ENCODE measurements around the gene MTO1. TPM values are rescaled to one million over a fixed set of nuclear protein-coding genes. Genes with fewer than 3 reads are reported as not detected.

MTO1 gene
- polyA plus RNA-seq, 1 of the 3 experiments (the other 2 are of a cell fraction) = 11.4 TPM

GRCh38 chr6:73511796-73512195 lies 50.3 kb downstream of the MTO1 start:
- Histone ChIP-seq H3K27me3 (ENCODE audit: insufficient read depth) (no peaks in the 10 kb centered on the region), H2AFZ (ENCODE audit: low read depth) (no peak overlapping the region), H3K4me1 (ENCODE audit: control insufficient read depth in 1 of 2, insufficient read depth in 2 of 2, low read depth in 1 of 2, low read length in 1 of 2) (peaks cover 6 to 9% of the 10 kb centered on the region in 2 experiments; a peak in 3 of 4 replicates), H3K79me2 (ENCODE audit: insufficient read depth) (peaks cover 7% of the 10 kb centered on the region; the same call in 1 of the 2 replicates), H3K36me3 (replicated peaks in 1 of 2; ENCODE audit: control insufficient read depth in 1 of 2, insufficient read depth in 2 of 2, low read length in 1 of 2) (peaks cover 20 to 24% of the 10 kb centered on the region in 2 experiments), H3K27ac (ENCODE audit: low read depth in 2 of 2, low read length in 1 of 2) (no peak overlapping the region), H4K20me1 (ENCODE audit: insufficient read depth) (peaks cover 38% of the 10 kb centered on the region), H3K9ac (no peak overlapping the region), H3K9me2 (no peaks in the 10 kb centered on the region), H3K9me3 (no peaks in the 10 kb centered on the region), H3F3A (replicated peaks; ENCODE audit: insufficient read depth) (peaks cover 78% of the 10 kb centered on the region), H3K4me2 (no peak overlapping the region), H3K4me3 (ENCODE audit: low read depth in 2 of 2, low read length in 1 of 2) (no peak overlapping the region)
- WGBS (ENCODE audit: low lambda C conversion rate) = 93% methylated on average over 7 of the region's 7 CpGs
- ChIA-PET POLR2A (interaction anchor here (0.6 kb wide), 1 partner anchor 9 kb away, joined by 3 read pairs; no protein-coding TSS in a partner anchor), CTCF (no interaction called here)
- TF ChIP-seq TCF12 (IDR thresholded peaks at IDR 0.05) (no peak), JUND (IDR thresholded peaks at IDR 0.05) (no peak), GATA2 (CRISPR knock-in tag; IDR thresholded peaks at IDR 0.05) (no peak), YY1 (IDR thresholded peaks at IDR 0.05; ENCODE audit: low read depth) (no peak), TAF1 (IDR thresholded peaks at IDR 0.05; ENCODE audit: borderline replicate concordance, low read depth, low read length) (no peak), TEAD4 (IDR thresholded peaks at IDR 0.05; ENCODE audit: borderline replicate concordance, insufficient read depth) (no peak), NFIC (IDR thresholded peaks at IDR 0.05; ENCODE audit: borderline replicate concordance) (no peak), MXI1 (IDR thresholded peaks at IDR 0.05; ENCODE audit: low read depth, low read length) (no peak), PBX3 (IDR thresholded peaks at IDR 0.05) (no peak), CHD2 (IDR thresholded peaks at IDR 0.05; ENCODE audit: low read length, partially characterized antibody) (no peak), GABPA (IDR thresholded peaks at IDR 0.05; ENCODE audit: low read depth) (no peak), REST (IDR thresholded peaks at IDR 0.05; ENCODE audit: low read depth, low read length) (no peak), RFX5 (IDR thresholded peaks at IDR 0.05; ENCODE audit: low read length) (no peak), RAD21 (IDR thresholded peaks at IDR 0.05; ENCODE audit: low read length) (no peak), EP300 (IDR thresholded peaks at IDR 0.05; ENCODE audit: borderline replicate concordance in 1 of 2, low read depth in 1 of 2, low read length in 1 of 2) (no peak)
- TF ChIP-seq, protein P1, sequence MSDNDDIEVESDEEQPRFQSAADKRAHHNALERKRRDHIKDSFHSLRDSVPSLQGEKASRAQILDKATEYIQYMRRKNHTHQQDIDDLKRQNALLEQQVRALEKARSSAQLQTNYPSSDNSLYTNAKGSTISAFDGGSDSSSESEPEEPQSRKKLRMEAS (IDR thresholded peaks at IDR 0.05; ENCODE audit: low read depth) = no peak
- TF ChIP-seq, protein P2, sequence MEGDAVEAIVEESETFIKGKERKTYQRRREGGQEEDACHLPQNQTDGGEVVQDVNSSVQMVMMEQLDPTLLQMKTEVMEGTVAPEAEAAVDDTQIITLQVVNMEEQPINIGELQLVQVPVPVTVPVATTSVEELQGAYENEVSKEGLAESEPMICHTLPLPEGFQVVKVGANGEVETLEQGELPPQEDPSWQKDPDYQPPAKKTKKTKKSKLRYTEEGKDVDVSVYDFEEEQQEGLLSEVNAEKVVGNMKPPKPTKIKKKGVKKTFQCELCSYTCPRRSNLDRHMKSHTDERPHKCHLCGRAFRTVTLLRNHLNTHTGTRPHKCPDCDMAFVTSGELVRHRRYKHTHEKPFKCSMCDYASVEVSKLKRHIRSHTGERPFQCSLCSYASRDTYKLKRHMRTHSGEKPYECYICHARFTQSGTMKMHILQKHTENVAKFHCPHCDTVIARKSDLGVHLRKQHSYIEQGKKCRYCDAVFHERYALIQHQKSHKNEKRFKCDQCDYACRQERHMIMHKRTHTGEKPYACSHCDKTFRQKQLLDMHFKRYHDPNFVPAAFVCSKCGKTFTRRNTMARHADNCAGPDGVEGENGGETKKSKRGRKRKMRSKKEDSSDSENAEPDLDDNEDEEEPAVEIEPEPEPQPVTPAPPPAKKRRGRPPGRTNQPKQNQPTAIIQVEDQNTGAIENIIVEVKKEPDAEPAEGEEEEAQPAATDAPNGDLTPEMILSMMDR (IDR thresholded peaks at IDR 0.05) = no peak
- no peak for DNase-seq
